ENCODE data around the gene ELP1. TPM values are rescaled to one million over a fixed set of nuclear protein-coding genes. Genes with fewer than 3 reads are reported as not detected.

The ELP1 gene
- total and polyA plus RNA-seq, 2 experiments from 2014 or later = 14.5 to 24.1 TPM

- Histone ChIP-seq H3K36me3 (ENCODE audit: low read depth) (peaks cover 13% of the 10 kb centered on the region; the same call in 1 of the 2 replicates), H3K27ac (no peak overlapping the region), H3K4me3 (no peak overlapping the region), H3K79me2 (ENCODE audit: insufficient read depth) (no peaks in the 10 kb centered on the region), H3F3A (ENCODE audit: insufficient read depth) (0 out of 2 replicates have a peak, but pooled peaks cover 6% of the 10 kb centered on the region), H4K20me1 (ENCODE audit: insufficient read depth) (no peaks in the 10 kb centered on the region), H3K9me2 (ENCODE audit: insufficient read depth) (no peaks in the 10 kb centered on the region), H3K9ac (no peak overlapping the region), H3K27me3 (replicated peaks; ENCODE audit: insufficient read depth) (no peaks in the 10 kb centered on the region), H3K4me1 (ENCODE audit: insufficient read depth) (0 out of 2 replicates have a peak, but pooled peaks cover 8% of the 10 kb centered on the region), H2AFZ (no peak overlapping the region), H3K4me2 (ENCODE audit: unreplicated experiment) (no peak overlapping the region), H3K9me3 (ENCODE audit: low read depth) (no peaks in the 10 kb centered on the region)
- 14 to 21% methylated on average over 1 of the region's 1 CpG for WGBS, 2 experiments (ENCODE audit: low coverage in 1 of 2, low lambda C conversion rate in 2 of 2, missing lambda C conversion rate in 2 of 2)
- no peak for TF ChIP-seq EZH2phosphoT487 (IDR thresholded peaks at IDR 0.05; ENCODE audit: insufficient read depth, low read depth)
- TF ChIP-seq EZH2 (IDR thresholded peaks at IDR 0.05; ENCODE audit: insufficient read depth, poor library complexity, severe bottlenecking) = no peak
- DNase-seq = peak; percentile 76
- in situ Hi-C loops (cut with MboI) = no loop called here
These were observed 48.1 kb downstream of the ELP1 start for GRCh38 chr9:108885643-108886348.

GRCh38 chr9:108884701-108885100 is 49.2 kb downstream of the ELP1 start:
- WGBS, 2 experiments (ENCODE audit: low coverage in 1 of 2, low lambda C conversion rate in 2 of 2, missing lambda C conversion rate in 2 of 2) = 97 to 99% methylated on average over 3 of the region's 3 CpGs
- peaks cover 23% of the 10 kb centered on the region; the same call in 1 of the 2 replicates for H3K36me3 ChIP-seq (ENCODE audit: low read depth)
- no peak for DNase-seq
- no peaks in the 10 kb centered on the region for H3K79me2 ChIP-seq (ENCODE audit: insufficient read depth)
- H4K20me1 ChIP-seq (ENCODE audit: insufficient read depth) = no peaks in the 10 kb centered on the region
- no peak overlapping the region for H3K9ac ChIP-seq
- no peak overlapping the region for H3K4me3 ChIP-seq
- 0 out of 2 replicates have a peak, but pooled peaks cover 6% of the 10 kb centered on the region for H3F3A ChIP-seq (ENCODE audit: insufficient read depth)
- in situ Hi-C loops (cut with MboI) = no loop called here
- no peaks in the 10 kb centered on the region for H3K27me3 ChIP-seq (replicated peaks; ENCODE audit: insufficient read depth)
- no peak overlapping the region for H2AFZ ChIP-seq
- no peak overlapping the region for H3K4me2 ChIP-seq (ENCODE audit: unreplicated experiment)
- TF ChIP-seq EZH2phosphoT487 (IDR thresholded peaks at IDR 0.05; ENCODE audit: insufficient read depth, low read depth) = no peak
- TF ChIP-seq EZH2 (IDR thresholded peaks at IDR 0.05; ENCODE audit: insufficient read depth, poor library complexity, severe bottlenecking) = no peak
- H3K27ac ChIP-seq = no peak overlapping the region
- no peaks in the 10 kb centered on the region for H3K9me3 ChIP-seq (ENCODE audit: low read depth)
- no peaks in the 10 kb centered on the region for H3K9me2 ChIP-seq (ENCODE audit: insufficient read depth)
- 0 out of 2 replicates have a peak, but pooled peaks cover 8% of the 10 kb centered on the region for H3K4me1 ChIP-seq (ENCODE audit: insufficient read depth)

DNA sequence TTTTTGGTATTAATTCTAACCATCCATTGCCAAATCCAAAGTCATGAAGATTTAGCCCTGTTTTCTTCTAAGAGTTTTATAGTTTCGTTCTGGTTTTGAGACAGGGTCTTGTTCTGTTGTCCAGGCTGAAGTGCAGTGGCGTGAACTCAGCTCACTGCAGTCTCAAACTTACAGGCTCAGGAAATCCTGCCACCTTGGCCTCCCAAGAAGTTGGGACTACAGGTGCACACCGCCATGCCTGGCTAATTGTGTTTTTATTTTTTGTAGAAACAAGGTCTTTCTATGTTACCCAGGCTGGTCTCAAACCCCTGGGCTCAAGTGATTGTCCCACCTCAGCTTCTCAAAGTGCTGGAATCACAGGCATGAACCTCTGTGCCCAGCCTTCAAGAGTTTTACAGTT is 50.8 kb downstream of the ELP1 start:
- H3K4me2 ChIP-seq (ENCODE audit: unreplicated experiment) = no peak overlapping the region
- H3K27ac ChIP-seq = no peak overlapping the region
- H3K4me1 ChIP-seq (ENCODE audit: insufficient read depth) = 0 out of 2 replicates have a peak, but pooled peaks cover 8% of the 10 kb centered on the region
- TF ChIP-seq EZH2 (IDR thresholded peaks at IDR 0.05; ENCODE audit: insufficient read depth, poor library complexity, severe bottlenecking) = no peak
- no peak for TF ChIP-seq EZH2phosphoT487 (IDR thresholded peaks at IDR 0.05; ENCODE audit: insufficient read depth, low read depth)
- H3K9me3 ChIP-seq (ENCODE audit: low read depth) = no peaks in the 10 kb centered on the region
- no peak overlapping the region for H2AFZ ChIP-seq
- no peak for DNase-seq
- H3K36me3 ChIP-seq (ENCODE audit: low read depth) = peaks cover 34% of the 10 kb centered on the region
- no peaks in the 10 kb centered on the region for H3K9me2 ChIP-seq (ENCODE audit: insufficient read depth)
- 84 to 92% methylated on average over 3 of the region's 3 CpGs for WGBS, 2 experiments (ENCODE audit: low coverage in 1 of 2, low lambda C conversion rate in 2 of 2, missing lambda C conversion rate in 2 of 2)
- H3K4me3 ChIP-seq = no peak overlapping the region
- no peaks in the 10 kb centered on the region for H3K79me2 ChIP-seq (ENCODE audit: insufficient read depth)
- H4K20me1 ChIP-seq (ENCODE audit: insufficient read depth) = no peaks in the 10 kb centered on the region
- in situ Hi-C loops (cut with MboI) = no loop called here
- H3K27me3 ChIP-seq (replicated peaks; ENCODE audit: insufficient read depth) = no peaks in the 10 kb centered on the region
- H3F3A ChIP-seq (ENCODE audit: insufficient read depth) = 0 out of 2 replicates have a peak, but pooled peaks cover 6% of the 10 kb centered on the region
- H3K9ac ChIP-seq = no peak overlapping the region

- Histone ChIP-seq H3K9ac (no peak overlapping the region), H3F3A (ENCODE audit: insufficient read depth) (0 out of 2 replicates have a peak, but pooled peaks cover 6% of the 10 kb centered on the region), H3K4me1 (ENCODE audit: insufficient read depth) (0 out of 2 replicates have a peak, but pooled peaks cover 8% of the 10 kb centered on the region), H3K79me2 (ENCODE audit: insufficient read depth) (no peaks in the 10 kb centered on the region), H2AFZ (no peak overlapping the region), H3K27me3 (replicated peaks; ENCODE audit: insufficient read depth) (no peaks in the 10 kb centered on the region), H4K20me1 (ENCODE audit: insufficient read depth) (no peaks in the 10 kb centered on the region), H3K4me3 (no peak overlapping the region), H3K36me3 (ENCODE audit: low read depth) (peaks cover 41% of the 10 kb centered on the region), H3K9me3 (ENCODE audit: low read depth) (no peaks in the 10 kb centered on the region), H3K27ac (no peak overlapping the region), H3K4me2 (ENCODE audit: unreplicated experiment) (no peak overlapping the region), H3K9me2 (ENCODE audit: insufficient read depth) (no peaks in the 10 kb centered on the region)
- TF ChIP-seq EZH2phosphoT487 (IDR thresholded peaks at IDR 0.05; ENCODE audit: insufficient read depth, low read depth) (no peak), EZH2 (IDR thresholded peaks at IDR 0.05; ENCODE audit: insufficient read depth, poor library complexity, severe bottlenecking) (no peak)
- DNase-seq = no peak
- 90 to 93% methylated on average over 6 of the region's 6 CpGs for WGBS, 2 experiments (ENCODE audit: low coverage in 1 of 2, low lambda C conversion rate in 2 of 2, missing lambda C conversion rate in 2 of 2)
- in situ Hi-C loops (cut with MboI) = no loop called here
These were observed 51.7 kb downstream of the ELP1 start for GRCh38 chr9:108882052-108882888.
